NCI-H146 treated with DMSO at 0.1 percent for 48 hours (cell line): Measurements from ENCODE around the gene HNF1B.
"Not testable (repeated sequence)": the region's sequence is repeated elsewhere in the genome, so short reads cannot be mapped to it uniquely, and the experiment has no call there.

Source experiments
- DNase-seq: peaks from one replicate; lab custom pipeline; 2025; ENCODE audit not compliant: unreplicated experiment; lab: John Stamatoyannopoulos, UW

HNF1B gene

GRCh38 chr17:37744961-37745800 lies at the start of gene HNF1B:
TSS of gene HNF1B (minus strand) at chr17:37745059. CDS start at chr17:37744884, 175 bp downstream.
- no peak for DNase-seq

- DNase-seq = no peak
These were observed 47.9 kb upstream of the HNF1B start for GRCh38 chr17:37792787-37793186.

- no peak for DNase-seq
These were observed 46.9 kb upstream of the HNF1B start for GRCh38 chr17:37791447-37792399.

- no peak for DNase-seq
These were observed 45.1 kb upstream of the HNF1B start for GRCh38 chr17:37789771-37790541.

GRCh38 chr17:37789021-37789565 lies 44.2 kb upstream of the HNF1B start:
- no peak for DNase-seq

- DNase-seq = no peak
These were observed 43.7 kb upstream of the HNF1B start for GRCh38 chr17:37788526-37788925.

- DNase-seq = no peak
These were observed 42.3 kb upstream of the HNF1B start for GRCh38 chr17:37787055-37787757.

GRCh38 chr17:37786481-37786880 lies 41.6 kb upstream of the HNF1B start:
- DNase-seq = no peak

- not testable (repeated sequence) for DNase-seq
These were observed 37.6 kb upstream of the HNF1B start for GRCh38 chr17:37782460-37782859.

GRCh38 chr17:37781451-37781850 lies 36.6 kb upstream of the HNF1B start:
- no peak for DNase-seq

GRCh38 chr17:37779554-37779953 lies 34.7 kb upstream of the HNF1B start:
- no peak for DNase-seq

- no peak for DNase-seq
These were observed 29.6 kb upstream of the HNF1B start for GRCh38 chr17:37774504-37774903.

- no peak for DNase-seq
These were observed 28.1 kb upstream of the HNF1B start for GRCh38 chr17:37772982-37773381.

GRCh38 chr17:37770631-37771518 lies 26.0 kb upstream of the HNF1B start:
- DNase-seq = peak; percentile 11

- no peak for DNase-seq
These were observed 24.2 kb upstream of the HNF1B start for GRCh38 chr17:37769050-37769449.

GRCh38 chr17:37768438-37768837 lies 23.6 kb upstream of the HNF1B start:
- DNase-seq = no peak

GRCh38 chr17:37766971-37767370 lies 22.1 kb upstream of the HNF1B start:
- no peak for DNase-seq

- no peak for DNase-seq
These were observed 19.5 kb upstream of the HNF1B start for GRCh38 chr17:37764383-37764782.

GRCh38 chr17:37762666-37763065 lies 17.8 kb upstream of the HNF1B start:
- no peak for DNase-seq
